Effector memory CD4-positive, alpha-beta T cell (primary cell): ENCODE measurements around the gene ABCB9.

Experiments used
- DNase-seq, 3 donors: peaks; one replicate each; pipeline ENCODE4 v3.0.0-alpha.2; 2020
- H3K27ac ChIP-seq: 2 replicates; pipeline ENCODE4 v1.7.0; 2013; ENCODE audit warnings: mild to moderate bottlenecking, low read length, moderate library complexity; ENCODE audit not compliant: insufficient read depth, poor library complexity, severe bottlenecking
- H3K27me3 ChIP-seq: replicated peaks from 2 replicates; pipeline ENCODE4 v1.7.0; 2013; ENCODE audit warnings: mild to moderate bottlenecking, low read length; ENCODE audit not compliant: insufficient read depth, control insufficient read depth, poor library complexity, severe bottlenecking
- H3K36me3 ChIP-seq: 2 replicates; pipeline ENCODE4 v1.7.0; 2013; ENCODE audit warnings: mild to moderate bottlenecking, low read length, moderate library complexity; ENCODE audit not compliant: control insufficient read depth, insufficient read depth
- H3K4me1 ChIP-seq: 2 replicates; pipeline ENCODE4 v1.7.0; 2013; ENCODE audit warnings: low read length, mild to moderate bottlenecking; ENCODE audit not compliant: control insufficient read depth, insufficient read depth, poor library complexity, severe bottlenecking
- H3K4me3 ChIP-seq: 2 replicates; pipeline ENCODE4 v1.7.0; 2013; ENCODE audit warnings: low read length, low read depth, mild to moderate bottlenecking; ENCODE audit not compliant: insufficient read depth, poor library complexity, severe bottlenecking
- H3K9me3 ChIP-seq: 2 replicates; pipeline ENCODE4 v1.7.0; 2013; ENCODE audit warnings: mild to moderate bottlenecking, low read length, moderate library complexity; ENCODE audit not compliant: control insufficient read depth

Gene ABCB9

DNA sequence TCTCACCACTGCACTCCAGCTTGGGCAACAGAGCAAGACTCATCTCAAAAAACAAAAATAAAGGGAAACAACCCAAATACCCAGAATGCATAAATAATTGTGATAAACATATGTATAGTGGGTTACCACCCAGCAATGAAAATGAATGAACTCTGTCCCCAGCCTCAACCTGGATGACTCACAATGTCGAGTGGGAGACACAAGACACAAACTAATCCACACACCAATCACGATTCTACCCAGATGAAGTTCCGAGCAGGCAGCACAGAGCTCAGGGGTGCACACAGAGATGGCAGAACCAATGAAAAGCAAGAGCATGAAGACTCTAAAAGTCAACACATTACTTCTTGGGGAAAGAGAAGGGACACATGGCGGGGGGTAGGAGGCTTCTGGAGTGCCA is 27.1 kb downstream of the ABCB9 start:
- H3K36me3 ChIP-seq, result no peaks in the 10 kb centered on the region
- H3K4me1 ChIP-seq, result no peaks in the 10 kb centered on the region
- H3K4me3 ChIP-seq, result no peak overlapping the region
- no peaks in the 10 kb centered on the region for H3K9me3 ChIP-seq
- no peak overlapping the region for H3K27ac ChIP-seq
- DNase-seq, result no peak
- no peaks in the 10 kb centered on the region for H3K27me3 ChIP-seq

DNA sequence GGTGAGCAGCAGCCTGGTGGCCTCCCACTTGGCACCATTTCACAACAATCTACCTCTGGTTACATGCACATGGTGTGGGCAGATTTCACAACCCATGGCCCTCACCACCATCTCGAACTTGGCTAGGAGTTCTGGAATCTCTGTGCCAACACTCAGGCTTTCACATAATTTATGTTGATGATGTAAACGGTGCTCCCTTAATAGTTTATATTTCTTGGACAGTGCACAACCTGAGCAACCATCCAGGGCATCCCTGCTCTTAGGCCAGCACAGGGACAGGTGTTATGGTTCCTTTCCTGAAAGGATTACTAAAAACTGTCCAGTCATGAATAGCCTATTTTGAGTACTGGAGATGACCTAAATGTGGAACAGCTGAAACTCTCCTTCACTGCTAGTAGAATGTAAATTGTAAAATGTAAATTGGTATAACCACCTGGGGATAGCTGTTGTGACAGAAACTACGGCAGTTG is 28.6 kb downstream of the ABCB9 start:
- Histone ChIP-seq H3K9me3 (no peaks in the 10 kb centered on the region), H3K36me3 (no peaks in the 10 kb centered on the region), H3K27ac (no peak overlapping the region), H3K4me3 (no peak overlapping the region), H3K4me1 (no peaks in the 10 kb centered on the region), H3K27me3 (no peaks in the 10 kb centered on the region)
- no peak for DNase-seq

DNA sequence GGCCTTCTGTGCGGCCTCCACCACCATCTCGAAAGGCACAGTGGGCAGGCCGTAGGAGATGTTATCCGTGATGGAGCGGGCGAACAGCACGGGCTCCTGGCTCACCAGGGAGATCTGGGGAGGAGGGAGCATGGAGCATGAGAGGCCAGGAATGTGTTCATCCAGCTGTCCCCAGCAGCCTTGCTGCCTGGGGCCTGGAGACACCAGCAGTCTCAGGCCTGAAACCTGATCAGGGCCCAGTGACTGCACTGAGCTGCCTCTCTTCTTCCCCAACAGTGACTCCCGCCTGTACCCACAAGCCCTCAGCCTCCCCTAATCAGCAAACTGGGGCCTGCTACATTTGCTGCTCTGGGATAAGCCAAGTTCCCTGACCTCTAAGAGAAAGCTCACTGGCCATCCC is 30.9 kb downstream of the ABCB9 start:
- Histone ChIP-seq H3K4me3 (no peak overlapping the region), H3K4me1 (no peaks in the 10 kb centered on the region), H3K27me3 (no peaks in the 10 kb centered on the region), H3K27ac (no peak overlapping the region), H3K9me3 (no peaks in the 10 kb centered on the region), H3K36me3 (no peaks in the 10 kb centered on the region)
- DNase-seq, result no peak

DNA sequence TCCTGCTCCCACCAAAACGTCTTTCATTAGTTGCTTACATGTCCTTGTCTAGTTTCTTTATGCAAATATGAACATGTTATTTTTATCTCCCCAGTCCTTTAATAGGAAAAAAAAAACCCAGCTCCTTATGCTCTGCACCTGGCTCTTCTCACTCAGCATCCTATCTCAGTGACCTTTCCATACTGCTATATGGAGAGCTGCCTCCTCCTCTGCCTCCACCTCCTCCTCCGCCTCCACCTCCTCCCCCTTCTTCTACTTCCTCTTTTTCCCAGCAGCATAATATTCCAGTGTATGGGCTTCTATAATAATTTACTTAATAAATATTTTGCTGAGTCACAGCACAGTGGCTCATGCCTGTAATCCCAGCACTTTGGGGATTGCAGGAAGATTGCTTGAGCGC is 31.5 kb downstream of the ABCB9 start:
- no peaks in the 10 kb centered on the region for H3K9me3 ChIP-seq

DNA sequence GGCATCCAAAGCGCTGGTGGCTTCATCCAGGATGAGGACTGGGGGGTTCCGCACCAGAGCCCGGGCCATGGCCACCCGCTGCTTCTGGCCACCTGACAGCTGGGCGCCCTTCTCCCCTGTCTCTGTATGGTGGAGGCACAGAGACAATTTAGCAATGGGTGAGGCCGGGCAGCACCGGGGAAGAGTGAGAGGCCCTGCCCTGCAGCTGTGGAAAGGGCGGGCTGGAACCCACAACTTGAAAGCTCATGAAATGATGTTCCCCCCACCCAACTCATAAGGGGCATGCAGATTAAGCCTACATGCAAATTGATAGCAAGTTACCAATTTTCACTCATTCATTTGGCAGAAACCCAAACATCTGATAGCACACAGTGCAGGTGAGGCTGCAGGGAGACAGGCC is 34.1 kb downstream of the ABCB9 start:
- no peak for DNase-seq
- Histone ChIP-seq H3K27ac (no peak overlapping the region), H3K4me1 (no peaks in the 10 kb centered on the region), H3K36me3 (no peaks in the 10 kb centered on the region), H3K27me3 (no peaks in the 10 kb centered on the region), H3K9me3 (no peaks in the 10 kb centered on the region), H3K4me3 (no peak overlapping the region)

More for the DNA sequence above, 31.5 kb downstream of the ABCB9 start:
- DNase-seq, result no peak
- Histone ChIP-seq H3K27me3 (no peaks in the 10 kb centered on the region), H3K27ac (no peak overlapping the region), H3K4me1 (no peaks in the 10 kb centered on the region), H3K4me3 (no peak overlapping the region), H3K36me3 (no peaks in the 10 kb centered on the region)

DNA sequence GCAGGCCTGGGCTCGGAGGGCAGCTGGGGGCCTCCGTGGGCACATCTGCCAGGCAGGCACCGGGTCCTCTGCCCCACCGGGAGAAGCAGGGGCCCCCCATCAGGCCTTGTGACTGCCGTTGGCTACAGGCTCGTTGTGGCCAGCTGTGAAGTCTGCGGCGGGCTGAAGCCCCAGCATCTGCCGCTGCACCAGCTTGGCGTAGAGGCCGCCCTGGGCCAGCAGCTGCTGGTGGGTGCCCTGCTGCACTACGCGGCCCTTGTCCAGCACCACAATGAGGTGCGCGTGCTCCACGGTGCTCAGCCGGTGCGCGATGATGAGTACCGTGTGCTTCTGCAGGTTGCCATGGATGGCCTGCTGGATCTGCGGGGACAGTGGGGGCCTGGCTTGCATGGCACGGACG is 36.5 kb downstream of the ABCB9 start:
- Histone ChIP-seq H3K36me3 (no peaks in the 10 kb centered on the region), H3K9me3 (no peaks in the 10 kb centered on the region), H3K27me3 (no peaks in the 10 kb centered on the region), H3K4me3 (no peak overlapping the region), H3K27ac (no peak overlapping the region), H3K4me1 (no peaks in the 10 kb centered on the region)
- no peak for DNase-seq

DNA sequence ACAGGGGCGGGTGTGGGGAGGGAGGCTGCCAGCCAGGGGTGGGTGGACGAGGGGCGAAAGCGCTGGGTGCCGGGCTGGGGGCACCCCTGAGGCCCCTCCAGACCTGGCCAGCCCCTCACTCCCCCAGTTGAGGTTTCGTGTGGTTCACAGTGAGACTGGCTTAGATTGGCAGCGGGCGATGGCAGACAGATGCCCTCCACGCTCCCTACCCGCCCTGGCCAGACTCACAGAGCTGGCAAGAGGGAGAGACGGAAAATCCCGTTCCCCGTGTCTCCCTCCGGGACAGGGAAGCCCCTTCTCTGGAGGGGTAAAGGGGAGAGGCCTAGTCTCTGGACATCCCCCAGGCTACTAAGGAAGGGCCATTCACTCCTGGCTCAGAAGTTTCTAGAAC is 37.1 kb downstream of the ABCB9 start:
- Histone ChIP-seq H3K27me3 (no peaks in the 10 kb centered on the region), H3K27ac (no peak overlapping the region), H3K4me1 (no peaks in the 10 kb centered on the region), H3K4me3 (no peak overlapping the region), H3K36me3 (no peaks in the 10 kb centered on the region), H3K9me3 (no peaks in the 10 kb centered on the region)
- no peak for DNase-seq

DNA sequence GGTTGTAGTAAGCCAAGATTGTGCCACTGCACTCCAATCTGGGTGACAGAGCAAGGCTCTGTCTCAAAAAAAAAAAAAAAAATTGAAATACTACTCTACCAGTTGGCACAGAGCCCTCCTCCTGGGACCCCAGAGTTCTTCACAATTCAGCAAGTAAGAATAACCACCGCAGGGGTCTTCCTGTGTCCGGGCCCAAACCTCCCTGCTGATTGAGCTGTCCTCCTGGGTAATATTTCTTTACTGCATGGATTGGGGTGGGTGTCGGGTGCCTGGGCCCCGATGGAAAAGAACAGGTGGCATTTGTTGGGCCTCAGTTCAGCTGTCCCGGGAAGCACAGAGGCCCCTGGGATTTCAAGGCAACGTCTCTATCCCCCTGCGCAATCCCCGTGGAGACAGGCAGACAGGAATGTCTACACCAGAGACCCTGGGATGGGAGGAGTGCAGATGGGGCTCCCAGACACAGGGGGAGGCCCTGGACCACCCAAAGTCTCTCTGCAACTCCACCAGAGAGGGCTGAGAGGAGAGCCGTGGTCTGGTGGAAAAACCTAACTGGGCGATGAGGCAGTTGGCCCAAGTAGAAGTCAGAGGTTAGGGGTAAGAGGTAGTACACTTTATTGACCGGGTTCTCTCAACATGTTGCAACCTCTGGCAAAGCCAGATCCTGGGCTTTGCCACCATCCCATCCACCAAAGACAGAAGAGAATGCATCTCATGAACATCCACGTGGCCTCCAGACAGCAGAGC is 37.7 kb downstream of the ABCB9 start:
- no peaks in the 10 kb centered on the region for H3K4me1 ChIP-seq
- no peaks in the 10 kb centered on the region for H3K27me3 ChIP-seq
- H3K9me3 ChIP-seq, result no peaks in the 10 kb centered on the region
- no peak overlapping the region for H3K4me3 ChIP-seq
- H3K27ac ChIP-seq, result no peak overlapping the region
- H3K36me3 ChIP-seq, result no peaks in the 10 kb centered on the region
- no peak for DNase-seq

DNA sequence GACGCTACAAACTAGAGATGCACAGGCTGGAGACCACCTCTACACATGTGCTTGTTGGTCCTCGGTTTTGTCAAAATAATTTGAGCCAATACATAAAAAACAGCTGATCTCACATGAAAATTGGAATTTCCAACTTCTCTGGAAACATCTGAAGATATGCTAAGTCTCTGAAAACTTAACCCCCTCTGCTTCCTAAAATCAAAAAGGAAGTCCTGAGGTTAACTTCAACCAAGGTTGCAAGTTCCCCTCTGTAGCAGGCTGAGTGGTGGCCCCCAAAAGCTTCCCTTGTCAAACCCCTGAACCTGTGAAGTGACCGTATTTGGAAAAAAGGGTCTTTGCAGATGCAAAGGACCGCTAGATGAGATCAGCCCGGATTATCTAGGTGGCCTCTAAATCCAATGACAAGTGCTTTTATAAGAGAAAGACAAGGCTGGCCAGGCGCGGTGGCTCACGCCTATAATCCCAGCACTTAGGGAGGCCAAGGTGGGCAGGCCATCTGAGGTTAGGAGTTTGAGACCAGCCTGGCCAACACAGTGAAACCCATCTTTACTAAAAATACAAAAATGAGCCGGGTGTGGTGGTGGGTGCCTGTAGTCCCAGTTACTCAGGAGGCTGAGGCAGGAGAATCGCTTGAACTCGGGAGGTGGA is 38.4 kb downstream of the ABCB9 start:
- Histone ChIP-seq H3K9me3 (no peaks in the 10 kb centered on the region), H3K36me3 (no peaks in the 10 kb centered on the region), H3K27me3 (no peaks in the 10 kb centered on the region), H3K4me1 (no peaks in the 10 kb centered on the region), H3K27ac (no peak overlapping the region), H3K4me3 (no peak overlapping the region)
- DNase-seq, result no peak

DNA sequence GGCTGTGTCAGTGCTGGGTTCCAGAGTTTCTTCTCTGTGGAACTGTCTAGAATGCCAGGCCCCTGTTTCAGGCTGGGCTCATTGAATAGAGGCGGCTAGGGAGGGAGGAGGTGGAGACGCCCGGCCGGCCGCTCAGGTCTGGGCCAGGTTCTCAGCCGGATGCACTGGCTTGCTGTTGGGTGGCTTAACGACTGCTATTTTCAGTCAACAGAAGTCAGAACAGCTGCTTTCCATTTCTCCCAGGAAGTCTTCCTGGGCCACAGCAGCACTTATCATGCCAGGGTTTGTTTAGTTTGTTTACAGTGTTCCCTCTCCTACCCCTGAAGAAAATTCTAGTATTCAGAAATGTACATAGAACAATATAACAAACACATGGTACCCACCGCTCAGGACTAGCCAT is 44.3 kb downstream of the ABCB9 start:
- no peaks in the 10 kb centered on the region for H3K4me1 ChIP-seq
- no peak for DNase-seq
- no peaks in the 10 kb centered on the region for H3K27me3 ChIP-seq
- H3K4me3 ChIP-seq, result no peak overlapping the region
- H3K36me3 ChIP-seq, result no peaks in the 10 kb centered on the region
- H3K9me3 ChIP-seq, result no peaks in the 10 kb centered on the region
- no peak overlapping the region for H3K27ac ChIP-seq
